Neural cell (in vitro differentiated cells): Measurements from ENCODE around the gene DHX38. TPM values are rescaled to one million over a fixed set of nuclear protein-coding genes. Genes with fewer than 3 reads are reported as not detected.

ENCODE experiments used
- H2AFZ ChIP-seq: fragments of 200-600, 300-800 bp; sonication (generic), shearing (Covaris generic); 2 replicates; pipeline ENCODE4 v1.6.0; 2014; ENCODE audit warnings: low read depth, mild to moderate bottlenecking, antibody characterized with exemption, low read length, moderate library complexity
- H3F3A ChIP-seq: fragments of 200-600 bp; shearing (Covaris generic); 2 replicates; pipeline ENCODE4 v1.6.1; 2016; ENCODE audit warnings: mild to moderate bottlenecking, moderate library complexity, mixed read lengths, antibody characterized with exemption, low read length; ENCODE audit not compliant: insufficient read depth, poor library complexity, severe bottlenecking
- H3K27ac ChIP-seq: fragments of 200-600, 300-800 bp; sonication (generic), shearing (Covaris generic); 2 replicates; pipeline ENCODE4 v1.5.1; 2014; ENCODE audit warnings: mild to moderate bottlenecking, low read length, moderate library complexity
- H3K27me3 ChIP-seq: fragments of 300-800, 200-600 bp; sonication (generic), shearing (Covaris generic); 2 replicates; pipeline ENCODE4 v1.6.0; 2014; ENCODE audit warnings: mild to moderate bottlenecking, low read depth, low read length, moderate library complexity; ENCODE audit not compliant: insufficient read depth
- H3K36me3 ChIP-seq: fragments of 300-800, 200-600 bp; sonication (generic), shearing (Covaris generic); 2 replicates; pipeline ENCODE4 v1.5.1; 2014; ENCODE audit warnings: mild to moderate bottlenecking, antibody characterized with exemption, low read length, moderate library complexity; ENCODE audit not compliant: insufficient read depth
- H3K4me2 ChIP-seq: fragments of 300-800, 200-600 bp; sonication (generic), shearing (Covaris generic); 2 replicates; pipeline ENCODE4 v1.6.0; 2014; ENCODE audit warnings: mild to moderate bottlenecking, low read length
- H3K4me3 ChIP-seq: fragments of 300-800, 200-600 bp; sonication (generic), shearing (Covaris generic); 2 replicates; pipeline ENCODE4 v1.5.1; 2014; ENCODE audit warnings: mild to moderate bottlenecking, low read length, moderate library complexity
- H3K79me2 ChIP-seq: fragments of 200-600 bp; shearing (Covaris generic); replicated peaks from 2 replicates; pipeline ENCODE4 v1.6.0; 2014; ENCODE audit warnings: mild to moderate bottlenecking, low read length, moderate library complexity; ENCODE audit not compliant: insufficient read depth
- H3K9ac ChIP-seq: fragments of 300-800, 200-600 bp; sonication (generic), shearing (Covaris generic); 2 replicates; pipeline ENCODE4 v1.6.1; 2016; ENCODE audit warnings: mild to moderate bottlenecking, low read length, mixed read lengths
- H3K9me2 ChIP-seq: fragments of 200-600 bp; shearing (Covaris generic); 2 replicates; pipeline ENCODE4 v1.6.1; 2016; ENCODE audit warnings: mild to moderate bottlenecking, low read length, mixed read lengths; ENCODE audit not compliant: insufficient read depth
- H3K9me3 ChIP-seq: fragments of 200-600, 300-800 bp; sonication (generic), shearing (Covaris generic); 2 replicates; pipeline ENCODE4 v1.6.1; 2016; ENCODE audit warnings: mild to moderate bottlenecking, mixed run types, low read length, moderate library complexity, mixed read lengths
- H4K20me1 ChIP-seq: fragments of 200-600 bp; shearing (Covaris generic); 2 replicates; pipeline ENCODE4 v1.6.1; 2016; ENCODE audit warnings: mild to moderate bottlenecking, mixed run types; ENCODE audit not compliant: insufficient read depth
- EP300 ChIP-seq: fragments of 450-650 bp; conservative IDR thresholded peaks from 2 replicates; pipeline ENCODE4 v1.6.1; 2014; ENCODE audit warnings: antibody characterized with exemption, mild to moderate bottlenecking, moderate library complexity; ENCODE audit not compliant: poor library complexity, severe bottlenecking
- EZH2 ChIP-seq: fragments of 200-600, 300-800 bp; shearing (Covaris generic), sonication (generic); IDR thresholded peaks from 2 replicates; pipeline ENCODE4 v1.6.1; 2014; ENCODE audit warnings: antibody characterized with exemption, low read length, borderline replicate concordance, mild to moderate bottlenecking; ENCODE audit not compliant: insufficient read depth, poor library complexity, severe bottlenecking
- MXI1 ChIP-seq: fragments of 450-650 bp; conservative IDR thresholded peaks from 2 replicates; pipeline ENCODE4 v1.6.1; 2014; ENCODE audit warnings: antibody characterized with exemption, mild to moderate bottlenecking; ENCODE audit not compliant: poor library complexity, severe bottlenecking
- POLR2AphosphoS5 ChIP-seq: IDR thresholded peaks from 2 replicates; pipeline ENCODE4 v1.6.1; 2012
- RAD21 ChIP-seq: fragments of 450-650 bp; conservative IDR thresholded peaks from 2 replicates; pipeline ENCODE4 v1.6.1; 2014; ENCODE audit warnings: antibody characterized with exemption, mild to moderate bottlenecking, moderate library complexity
- SMC3 ChIP-seq: fragments of 450-650 bp; conservative IDR thresholded peaks from 2 replicates; pipeline ENCODE4 v1.6.1; 2014; ENCODE audit warnings: antibody characterized with exemption, mild to moderate bottlenecking, moderate library complexity; ENCODE audit not compliant: poor library complexity
- TAF1 ChIP-seq: IDR thresholded peaks from 2 replicates; pipeline ENCODE4 v1.6.1; 2012; ENCODE audit warnings: low read depth
- polyA minus RNA-seq: library from RNA; depleted of rRNA, polyadenylated mRNA; stranded (reverse); fragments of >200 nt; gene quantifications from 2 replicates; pipeline ENCODE4 v1.2.3, GENCODE V29; 2014
- polyA plus RNA-seq: library from polyadenylated mRNA; depleted of rRNA; stranded (reverse); fragments of >200 nt; gene quantifications from 2 replicates; pipeline ENCODE4 v1.2.3, GENCODE V29; 2014
- TF ChIP-seq, protein P1 (sequence below): IDR thresholded peaks from 2 replicates; pipeline ENCODE4 v1.6.1; 2012; ENCODE audit warnings: borderline replicate concordance
- TF ChIP-seq, protein P2 (sequence below): fragments of 450-650 bp; IDR thresholded peaks from 2 replicates; pipeline ENCODE4 v1.5.1; 2014; ENCODE audit warnings: antibody characterized with exemption, mild to moderate bottlenecking, moderate library complexity; ENCODE audit not compliant: poor library complexity, severe bottlenecking

DHX38 gene
- polyA plus RNA-seq, result 48.0 and 55.6 TPM in 2 replicates
- polyA minus RNA-seq, result 61.6 and 70.4 TPM in 2 replicates

DNA sequence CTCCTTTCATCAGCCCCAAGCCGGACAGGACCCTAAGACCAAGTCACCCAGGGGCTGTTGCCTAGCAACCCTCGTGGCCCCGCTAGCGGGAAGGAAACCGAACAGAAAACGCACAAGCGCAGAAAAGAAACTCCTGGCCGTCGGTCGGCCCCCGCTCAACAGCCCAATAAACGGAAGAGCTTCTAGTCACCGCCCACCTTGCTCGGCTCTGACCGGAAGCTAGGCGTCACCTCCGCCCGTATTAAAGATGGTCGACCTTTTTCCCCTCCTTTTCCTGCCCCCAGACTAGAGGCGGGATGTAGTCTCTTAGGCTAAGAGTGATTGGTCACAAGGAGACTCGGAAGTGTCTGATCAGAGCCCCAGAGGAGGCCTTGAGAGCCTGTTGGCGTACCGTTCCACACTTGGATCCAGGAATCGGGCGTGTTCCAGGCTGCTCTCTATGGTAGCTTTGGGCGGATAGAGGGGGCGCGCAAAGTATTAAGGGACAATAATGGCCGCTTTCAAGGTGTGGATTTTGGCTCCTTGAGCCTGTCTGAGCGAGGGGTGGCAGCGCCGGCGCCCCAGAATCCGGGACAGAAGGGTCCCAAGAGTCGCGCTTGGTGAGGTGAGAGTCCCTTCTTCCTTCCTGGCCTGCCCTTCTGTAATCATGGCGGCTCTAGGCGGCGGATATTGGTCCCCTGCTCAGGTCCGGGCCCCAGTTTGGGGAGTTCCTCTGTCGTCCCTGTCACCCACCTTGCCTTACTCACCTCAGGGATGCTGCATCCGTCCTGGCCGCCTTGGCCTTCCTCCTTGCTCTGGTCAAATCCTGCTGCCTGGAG, at the start of gene DHX38, which contains the start of gene TXNL4B:
TSS of gene DHX38 (plus strand) at position 400 of the 818 bp plus-strand sequence. CDS start 2,311 bp downstream, outside the sequence.
TSS of gene TXNL4B (minus strand) at position 173 of the 818 bp plus-strand sequence. CDS start 2,871 bp downstream, outside the sequence.
- peaks cover 46% of the 10 kb centered on the region for H3K79me2 ChIP-seq
- TF ChIP-seq MXI1 (peak; percentile 85), TAF1 (peak; percentile 62), EP300 (peak; percentile 53), RAD21 (no peak), POLR2AphosphoS5 (peak; percentile 87), EZH2 (no peak), SMC3 (no peak)
- TF ChIP-seq, protein P1, sequence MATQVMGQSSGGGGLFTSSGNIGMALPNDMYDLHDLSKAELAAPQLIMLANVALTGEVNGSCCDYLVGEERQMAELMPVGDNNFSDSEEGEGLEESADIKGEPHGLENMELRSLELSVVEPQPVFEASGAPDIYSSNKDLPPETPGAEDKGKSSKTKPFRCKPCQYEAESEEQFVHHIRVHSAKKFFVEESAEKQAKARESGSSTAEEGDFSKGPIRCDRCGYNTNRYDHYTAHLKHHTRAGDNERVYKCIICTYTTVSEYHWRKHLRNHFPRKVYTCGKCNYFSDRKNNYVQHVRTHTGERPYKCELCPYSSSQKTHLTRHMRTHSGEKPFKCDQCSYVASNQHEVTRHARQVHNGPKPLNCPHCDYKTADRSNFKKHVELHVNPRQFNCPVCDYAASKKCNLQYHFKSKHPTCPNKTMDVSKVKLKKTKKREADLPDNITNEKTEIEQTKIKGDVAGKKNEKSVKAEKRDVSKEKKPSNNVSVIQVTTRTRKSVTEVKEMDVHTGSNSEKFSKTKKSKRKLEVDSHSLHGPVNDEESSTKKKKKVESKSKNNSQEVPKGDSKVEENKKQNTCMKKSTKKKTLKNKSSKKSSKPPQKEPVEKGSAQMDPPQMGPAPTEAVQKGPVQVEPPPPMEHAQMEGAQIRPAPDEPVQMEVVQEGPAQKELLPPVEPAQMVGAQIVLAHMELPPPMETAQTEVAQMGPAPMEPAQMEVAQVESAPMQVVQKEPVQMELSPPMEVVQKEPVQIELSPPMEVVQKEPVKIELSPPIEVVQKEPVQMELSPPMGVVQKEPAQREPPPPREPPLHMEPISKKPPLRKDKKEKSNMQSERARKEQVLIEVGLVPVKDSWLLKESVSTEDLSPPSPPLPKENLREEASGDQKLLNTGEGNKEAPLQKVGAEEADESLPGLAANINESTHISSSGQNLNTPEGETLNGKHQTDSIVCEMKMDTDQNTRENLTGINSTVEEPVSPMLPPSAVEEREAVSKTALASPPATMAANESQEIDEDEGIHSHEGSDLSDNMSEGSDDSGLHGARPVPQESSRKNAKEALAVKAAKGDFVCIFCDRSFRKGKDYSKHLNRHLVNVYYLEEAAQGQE, result no peak
- TF ChIP-seq, protein P2, sequence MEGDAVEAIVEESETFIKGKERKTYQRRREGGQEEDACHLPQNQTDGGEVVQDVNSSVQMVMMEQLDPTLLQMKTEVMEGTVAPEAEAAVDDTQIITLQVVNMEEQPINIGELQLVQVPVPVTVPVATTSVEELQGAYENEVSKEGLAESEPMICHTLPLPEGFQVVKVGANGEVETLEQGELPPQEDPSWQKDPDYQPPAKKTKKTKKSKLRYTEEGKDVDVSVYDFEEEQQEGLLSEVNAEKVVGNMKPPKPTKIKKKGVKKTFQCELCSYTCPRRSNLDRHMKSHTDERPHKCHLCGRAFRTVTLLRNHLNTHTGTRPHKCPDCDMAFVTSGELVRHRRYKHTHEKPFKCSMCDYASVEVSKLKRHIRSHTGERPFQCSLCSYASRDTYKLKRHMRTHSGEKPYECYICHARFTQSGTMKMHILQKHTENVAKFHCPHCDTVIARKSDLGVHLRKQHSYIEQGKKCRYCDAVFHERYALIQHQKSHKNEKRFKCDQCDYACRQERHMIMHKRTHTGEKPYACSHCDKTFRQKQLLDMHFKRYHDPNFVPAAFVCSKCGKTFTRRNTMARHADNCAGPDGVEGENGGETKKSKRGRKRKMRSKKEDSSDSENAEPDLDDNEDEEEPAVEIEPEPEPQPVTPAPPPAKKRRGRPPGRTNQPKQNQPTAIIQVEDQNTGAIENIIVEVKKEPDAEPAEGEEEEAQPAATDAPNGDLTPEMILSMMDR, result peak; percentile 29
- H3K9me3 ChIP-seq, result no peaks in the 10 kb centered on the region

DNA sequence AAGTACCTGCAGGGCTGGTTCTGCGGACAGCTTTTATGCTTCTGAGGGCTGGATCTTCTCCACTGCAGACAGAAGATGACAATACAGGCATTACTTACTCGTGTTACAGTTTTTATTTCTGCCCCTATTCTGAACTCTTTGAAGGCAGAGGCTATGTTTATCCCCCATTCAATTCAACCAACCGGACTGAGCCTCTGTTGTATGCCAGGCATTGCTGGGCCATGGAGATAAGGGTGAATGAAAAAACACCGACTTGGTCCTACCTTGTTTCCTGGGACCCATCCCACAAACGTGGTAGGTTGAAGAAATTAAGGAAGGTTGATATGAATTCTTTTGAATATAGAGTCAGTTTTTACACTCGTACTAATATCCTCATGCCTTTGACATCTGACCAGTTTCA, 49.4 kb upstream of the DHX38 start:
- Histone ChIP-seq H3K9me2 (no peaks in the 10 kb centered on the region), H4K20me1 (no peaks in the 10 kb centered on the region), H3K9me3 (no peaks in the 10 kb centered on the region), H3K4me2 (no peak overlapping the region), H3K27me3 (no peaks in the 10 kb centered on the region), H3K9ac (no peak overlapping the region), H2AFZ (no peak overlapping the region), H3K4me3 (no peak overlapping the region), H3F3A (no peaks in the 10 kb centered on the region), H3K27ac (no peak overlapping the region), H3K79me2 (no peaks in the 10 kb centered on the region), H3K36me3 (no peaks in the 10 kb centered on the region)
- TF ChIP-seq MXI1 (no peak), EZH2 (no peak), POLR2AphosphoS5 (no peak), SMC3 (no peak), EP300 (no peak), TAF1 (no peak), RAD21 (no peak)
- TF ChIP-seq, protein P1, result no peak
- TF ChIP-seq, protein P2, result no peak

More for the DNA sequence above, at the start of gene DHX38, which contains the start of gene TXNL4B:
- H2AFZ ChIP-seq, result peak within 1 kb of the TSS; percentile 66
- H3K4me3 ChIP-seq, result peak within 1 kb of the TSS; percentile 80
- H3K9ac ChIP-seq, result peak within 1 kb of the TSS; percentile 96
- H3F3A ChIP-seq, result no peaks in the 10 kb centered on the region
- H3K27ac ChIP-seq, result peak within 1 kb of the TSS; percentile 94
- H3K9me2 ChIP-seq, result no peaks in the 10 kb centered on the region
- no peaks in the 10 kb centered on the region for H4K20me1 ChIP-seq
- peak within 1 kb of the TSS; percentile 98 for H3K4me2 ChIP-seq
- no peaks in the 10 kb centered on the region for H3K36me3 ChIP-seq
- no peaks in the 10 kb centered on the region for H3K27me3 ChIP-seq
